RWPE2 (cell line): Measurements from ENCODE around the gene LPCAT3.

Source experiments
- ATAC-seq: fragments of 200-7000 bp; cut with Tn5 transposase; 3 replicates; pipeline ENCODE4 v1.9.1; 2021; ENCODE audit warnings: low read depth
- DNase-seq: peaks from one replicate; pipeline ENCODE4 v3.0.0-alpha.2; 2020; ENCODE audit warnings: low spot score
- H3K27ac ChIP-seq: fragments of 450-650 bp; 2 replicates; pipeline ENCODE4 v1.5.1; 2017; ENCODE audit warnings: mild to moderate bottlenecking; ENCODE audit not compliant: poor library complexity, severe bottlenecking
- H3K27me3 ChIP-seq: fragments of 250-450 bp; sonication (Bioruptor Pico); 2 replicates; pipeline ENCODE4 v1.5.1; 2021; ENCODE audit warnings: mild to moderate bottlenecking, moderate library complexity; ENCODE audit not compliant: insufficient read depth, poor library complexity, severe bottlenecking
- H3K36me3 ChIP-seq: fragments of 250-450 bp; sonication (Bioruptor Pico); 2 replicates; pipeline ENCODE4 v1.5.1; 2020; ENCODE audit warnings: low read depth, mild to moderate bottlenecking, moderate library complexity
- H3K4me1 ChIP-seq: fragments of 250-450 bp; sonication (Bioruptor Pico); 2 replicates; pipeline ENCODE4 v1.5.1; 2021; ENCODE audit warnings: mild to moderate bottlenecking, moderate library complexity; ENCODE audit not compliant: insufficient read depth, poor library complexity, severe bottlenecking
- H3K4me3 ChIP-seq: fragments of 250-450 bp; sonication (Bioruptor Pico); 2 replicates; pipeline ENCODE4 v1.5.1; 2021; ENCODE audit warnings: mild to moderate bottlenecking, moderate library complexity; ENCODE audit not compliant: severe bottlenecking
- H3K9me3 ChIP-seq: fragments of 250-450 bp; sonication (Bioruptor Pico); 2 replicates; pipeline ENCODE4 v1.5.1; 2021; ENCODE audit warnings: mild to moderate bottlenecking, moderate library complexity; ENCODE audit not compliant: severe bottlenecking
- TF ChIP-seq, protein P1 (sequence below): fragments of 450-650 bp; IDR thresholded peaks from one replicate; pipeline ENCODE4 v1.5.1; 2017; ENCODE audit warnings: mild to moderate bottlenecking, moderate library complexity; ENCODE audit not compliant: poor library complexity, severe bottlenecking

The LPCAT3 gene

DNA sequence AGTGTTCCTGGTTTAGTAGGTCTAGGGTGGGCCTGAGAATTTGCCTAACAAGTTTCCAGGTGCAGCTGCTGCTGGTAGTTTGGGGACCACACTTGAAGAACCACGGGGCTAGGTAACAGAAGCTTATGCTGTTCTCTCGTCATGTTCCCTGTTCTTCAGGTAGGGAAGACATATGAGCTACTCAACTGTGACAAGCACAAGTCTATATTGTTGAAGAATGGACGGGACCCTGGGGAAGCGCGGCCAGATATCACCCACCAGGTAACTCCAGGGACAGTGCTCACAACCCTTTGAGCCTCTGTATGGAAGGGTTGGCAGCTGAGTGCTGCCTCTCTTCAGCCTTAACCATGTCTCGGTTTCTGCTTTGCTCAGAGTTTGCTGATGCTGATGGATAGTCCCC, 44.1 kb downstream of the LPCAT3 start:
- H3K36me3 ChIP-seq, result peaks cover 62% of the 10 kb centered on the region
- H3K4me3 ChIP-seq, result no peak overlapping the region
- H3K4me1 ChIP-seq, result peaks cover 2% of the 10 kb centered on the region
- no peaks in the 10 kb centered on the region for H3K27me3 ChIP-seq
- no peaks in the 10 kb centered on the region for H3K9me3 ChIP-seq
- ATAC-seq (no peak), DNase-seq (no peak)
- H3K27ac ChIP-seq, result no peak overlapping the region
- TF ChIP-seq, protein P1, sequence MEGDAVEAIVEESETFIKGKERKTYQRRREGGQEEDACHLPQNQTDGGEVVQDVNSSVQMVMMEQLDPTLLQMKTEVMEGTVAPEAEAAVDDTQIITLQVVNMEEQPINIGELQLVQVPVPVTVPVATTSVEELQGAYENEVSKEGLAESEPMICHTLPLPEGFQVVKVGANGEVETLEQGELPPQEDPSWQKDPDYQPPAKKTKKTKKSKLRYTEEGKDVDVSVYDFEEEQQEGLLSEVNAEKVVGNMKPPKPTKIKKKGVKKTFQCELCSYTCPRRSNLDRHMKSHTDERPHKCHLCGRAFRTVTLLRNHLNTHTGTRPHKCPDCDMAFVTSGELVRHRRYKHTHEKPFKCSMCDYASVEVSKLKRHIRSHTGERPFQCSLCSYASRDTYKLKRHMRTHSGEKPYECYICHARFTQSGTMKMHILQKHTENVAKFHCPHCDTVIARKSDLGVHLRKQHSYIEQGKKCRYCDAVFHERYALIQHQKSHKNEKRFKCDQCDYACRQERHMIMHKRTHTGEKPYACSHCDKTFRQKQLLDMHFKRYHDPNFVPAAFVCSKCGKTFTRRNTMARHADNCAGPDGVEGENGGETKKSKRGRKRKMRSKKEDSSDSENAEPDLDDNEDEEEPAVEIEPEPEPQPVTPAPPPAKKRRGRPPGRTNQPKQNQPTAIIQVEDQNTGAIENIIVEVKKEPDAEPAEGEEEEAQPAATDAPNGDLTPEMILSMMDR, result no peak

DNA sequence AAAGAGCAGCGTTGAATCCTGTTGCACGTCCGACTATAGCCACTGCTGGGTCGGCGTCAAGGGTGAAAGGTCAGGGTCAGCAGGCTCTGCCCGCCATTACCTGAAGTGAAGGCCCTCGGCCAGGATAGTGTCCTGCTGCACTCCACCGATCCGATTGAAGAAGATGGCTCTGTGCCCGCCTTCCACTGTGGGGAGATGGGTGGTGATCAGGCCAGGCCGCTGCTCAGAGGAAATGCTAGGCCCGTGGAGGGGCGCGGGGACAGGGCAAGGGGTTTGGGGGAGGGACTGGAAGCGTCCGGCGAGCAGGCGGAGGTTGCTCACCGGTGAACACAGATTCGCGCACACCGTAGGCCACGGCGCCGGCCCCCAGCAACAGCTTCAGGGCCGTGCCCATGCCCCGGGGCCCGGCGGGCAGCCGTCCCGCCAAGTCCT, 48.2 kb downstream of the LPCAT3 start:
- TF ChIP-seq, protein P1, result no peak
- H3K27ac ChIP-seq, result peak overlapping the region; percentile 71
- H3K4me1 ChIP-seq, result peaks cover 7% of the 10 kb centered on the region
- ATAC-seq, result peak; percentile 51
- peak; percentile 64 for DNase-seq
- H3K36me3 ChIP-seq, result peaks cover 73% of the 10 kb centered on the region
- peak overlapping the region; percentile 94 for H3K4me3 ChIP-seq
- no peaks in the 10 kb centered on the region for H3K9me3 ChIP-seq
- no peaks in the 10 kb centered on the region for H3K27me3 ChIP-seq

DNA sequence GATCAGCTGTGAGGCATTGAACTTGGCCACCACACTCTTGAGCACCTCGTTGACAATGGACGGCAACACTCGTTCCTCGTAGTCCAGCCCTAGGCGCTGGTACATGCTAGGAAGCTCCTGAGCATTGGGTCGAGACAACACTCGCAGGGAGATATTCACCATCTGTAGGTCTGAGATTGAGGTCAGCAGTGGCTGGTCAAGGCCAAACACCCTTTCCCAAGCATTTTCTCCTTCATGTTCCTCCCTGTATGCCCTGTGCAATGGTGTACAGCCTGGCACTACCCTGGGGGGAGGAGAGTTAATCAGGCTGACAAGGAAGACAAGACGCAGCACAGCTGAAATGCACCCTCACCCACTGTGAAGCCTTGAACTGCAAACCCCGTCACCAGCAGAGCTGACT, 49.9 kb downstream of the LPCAT3 start:
- Histone ChIP-seq H3K4me3 (no peak overlapping the region), H3K4me1 (peaks cover 12% of the 10 kb centered on the region), H3K27me3 (no peaks in the 10 kb centered on the region), H3K27ac (peak overlapping the region; percentile 71), H3K9me3 (no peaks in the 10 kb centered on the region), H3K36me3 (peaks cover 70% of the 10 kb centered on the region)
- ATAC-seq (no peak), DNase-seq (no peak)
- TF ChIP-seq, protein P1, result no peak

DNA sequence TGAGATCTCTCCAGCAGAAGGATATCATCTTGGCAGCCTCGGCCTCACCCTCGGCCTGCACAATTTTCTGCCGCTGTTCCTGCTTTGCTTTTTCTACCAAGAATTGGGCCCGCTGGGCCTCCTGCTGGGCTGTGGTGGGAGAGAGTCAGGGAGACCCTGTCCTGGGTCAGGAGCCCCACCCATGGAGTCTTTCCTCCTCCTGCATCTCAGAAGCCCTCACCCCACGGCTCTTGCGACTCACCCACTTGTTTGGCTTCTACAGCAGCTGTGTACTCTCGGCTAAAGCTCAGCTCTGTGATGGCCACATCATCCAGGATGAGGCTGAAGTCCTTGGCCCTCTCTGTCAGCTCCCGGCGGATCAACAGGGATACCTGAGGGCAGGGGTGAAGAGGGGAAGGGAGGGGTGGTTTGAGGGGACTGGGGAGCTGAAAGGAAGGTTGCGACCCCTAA, 50.6 kb downstream of the LPCAT3 start:
- ATAC-seq, result no peak

DNA sequence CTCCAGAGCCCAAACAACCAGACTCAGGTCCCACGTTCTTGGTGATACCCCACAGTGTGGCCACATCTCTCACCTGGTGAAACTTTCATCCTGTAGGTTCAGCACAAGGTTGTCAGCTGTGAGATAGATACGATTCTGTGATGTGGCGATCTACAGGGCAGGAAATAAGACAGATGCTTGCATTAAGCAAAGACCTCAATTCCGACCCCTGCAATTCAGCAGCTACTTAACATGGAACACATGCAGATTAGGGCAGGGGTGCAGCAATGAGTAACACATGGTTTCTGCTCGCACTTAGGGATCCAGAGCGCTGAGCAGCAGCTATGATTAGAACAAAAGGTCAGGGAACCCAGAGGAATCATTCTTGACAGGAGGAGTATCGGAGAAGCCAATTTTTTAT, 51.9 kb downstream of the LPCAT3 start:
- H3K27me3 ChIP-seq, result no peaks in the 10 kb centered on the region
- H3K36me3 ChIP-seq, result peaks cover 59% of the 10 kb centered on the region
- ATAC-seq (no peak), DNase-seq (no peak)
- H3K9me3 ChIP-seq, result no peaks in the 10 kb centered on the region
- no peak overlapping the region for H3K4me3 ChIP-seq
- H3K4me1 ChIP-seq, result peaks cover 25% of the 10 kb centered on the region
- peak overlapping the region; percentile 87 for H3K27ac ChIP-seq
- TF ChIP-seq, protein P1, result no peak

More for the DNA sequence above, 50.6 kb downstream of the LPCAT3 start:
- TF ChIP-seq, protein P1, result no peak
- Histone ChIP-seq H3K27ac (peak overlapping the region; percentile 71), H3K9me3 (no peaks in the 10 kb centered on the region), H3K27me3 (no peaks in the 10 kb centered on the region), H3K4me3 (no peak overlapping the region), H3K36me3 (peaks cover 67% of the 10 kb centered on the region), H3K4me1 (peaks cover 12% of the 10 kb centered on the region)
- no peak for DNase-seq
